Thyroid gland (tissue), 4 donors: ENCODE measurements around the gene SPATA13.

ENCODE experiments used
- CTCF ChIP-seq, 6 experiments: fragments of 200-600 bp in 3 of 6; fragments of 450-650 bp in 3 of 6; sonication (generic) in 3 of 6; IDR thresholded peaks; one replicate each; pipeline ENCODE4 v1.5.1; 2016 to 2019; ENCODE audit warnings: antibody characterized with exemption in 6 of 6, mild to moderate bottlenecking in 2 of 6, inconsistent platforms in 1 of 6, moderate library complexity in 1 of 6
- POLR2A ChIP-seq, 2 donors: fragments of 450-650 bp; IDR thresholded peaks; one replicate each; pipeline ENCODE4 v1.6.1; 2017; ENCODE audit warnings: antibody characterized with exemption in 2 of 2, mild to moderate bottlenecking in 2 of 2, moderate library complexity in 1 of 2

DNA sequence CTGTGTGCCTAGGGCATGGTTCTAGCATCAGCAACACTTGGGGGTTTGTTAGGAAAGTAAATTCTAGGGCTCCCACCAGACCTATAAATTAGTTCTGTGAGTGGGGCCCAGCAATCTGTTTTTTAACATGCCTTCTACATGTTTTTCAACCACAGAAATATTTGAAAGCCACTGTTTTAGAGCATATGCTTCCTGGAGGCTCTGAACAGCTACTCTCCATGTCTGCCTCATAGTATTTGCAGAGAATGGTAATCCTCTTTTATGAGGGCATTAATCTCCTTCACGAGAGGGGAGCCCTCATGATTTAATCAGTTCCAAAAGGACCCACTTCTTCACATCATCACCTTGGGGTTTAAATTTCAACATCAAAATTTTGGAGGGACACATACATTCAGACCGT, 6.0 kb downstream of the SPATA13 start:
- no peak for TF ChIP-seq POLR2A (IDR thresholded peaks at IDR 0.05)
- no peak for TF ChIP-seq CTCF (IDR thresholded peaks at IDR 0.05)
